Ishikawa (cell line): ENCODE results near the gene PEX26.

ENCODE experiments used
- RAD21 ChIP-seq: IDR thresholded peaks from 2 replicates; pipeline ENCODE4 v1.6.1; 2012; ENCODE audit warnings: low read depth
- TAF1 ChIP-seq: IDR thresholded peaks from 2 replicates; pipeline ENCODE4 v1.6.1; 2012; ENCODE audit warnings: low read depth, mild to moderate bottlenecking
- TCF12 ChIP-seq: IDR thresholded peaks from 2 replicates; pipeline ENCODE4 v1.6.1; 2012; ENCODE audit warnings: low read depth
- ZBTB7A ChIP-seq: IDR thresholded peaks from 2 replicates; pipeline ENCODE4 v1.6.1; 2012; ENCODE audit warnings: low read depth
- TF ChIP-seq, protein P1 (sequence below): IDR thresholded peaks from 2 replicates; pipeline ENCODE4 v1.6.1; 2012; ENCODE audit warnings: low read depth, mild to moderate bottlenecking

DNA sequence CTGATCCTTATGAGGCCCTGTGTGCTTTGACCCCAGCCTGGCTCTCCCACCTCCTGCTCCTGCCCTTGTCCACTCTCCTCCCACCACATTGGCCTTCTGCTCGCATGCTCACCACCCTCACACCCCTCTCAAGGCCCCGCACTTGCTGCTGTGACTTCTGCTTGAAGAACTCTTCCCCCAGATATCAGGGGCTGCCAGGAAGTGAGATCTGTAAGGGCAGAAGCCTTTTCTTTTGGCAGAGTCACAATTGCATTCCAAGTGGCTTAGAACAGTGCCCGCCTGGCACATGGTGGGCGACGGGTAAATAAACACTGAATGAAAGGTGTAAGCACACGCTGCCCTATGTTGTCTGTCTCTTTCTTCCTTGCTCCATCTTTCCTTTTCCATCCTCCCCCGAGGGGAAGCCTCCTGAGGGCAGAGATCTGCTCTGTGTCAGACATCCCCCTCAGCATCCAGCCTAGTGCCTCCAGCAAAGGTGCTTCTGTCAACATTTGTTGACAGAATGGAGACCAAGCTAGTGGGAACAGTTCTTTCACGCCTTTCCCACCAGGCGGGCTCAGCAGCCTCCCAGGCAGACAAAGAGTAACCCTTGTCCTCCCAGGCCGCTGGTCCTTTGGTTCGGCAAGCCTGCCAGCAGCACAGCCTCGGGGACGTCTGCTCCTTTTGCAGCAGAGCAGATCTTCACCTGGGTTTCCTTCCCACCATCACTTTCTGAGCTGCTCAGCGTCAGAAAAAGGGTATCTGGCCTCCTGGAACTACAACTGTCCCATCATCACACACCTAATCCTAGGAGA, 10.0 kb upstream of the PEX26 start:
- TF ChIP-seq RAD21 (no peak), TCF12 (no peak), ZBTB7A (no peak), TAF1 (no peak)
- TF ChIP-seq, protein P1, sequence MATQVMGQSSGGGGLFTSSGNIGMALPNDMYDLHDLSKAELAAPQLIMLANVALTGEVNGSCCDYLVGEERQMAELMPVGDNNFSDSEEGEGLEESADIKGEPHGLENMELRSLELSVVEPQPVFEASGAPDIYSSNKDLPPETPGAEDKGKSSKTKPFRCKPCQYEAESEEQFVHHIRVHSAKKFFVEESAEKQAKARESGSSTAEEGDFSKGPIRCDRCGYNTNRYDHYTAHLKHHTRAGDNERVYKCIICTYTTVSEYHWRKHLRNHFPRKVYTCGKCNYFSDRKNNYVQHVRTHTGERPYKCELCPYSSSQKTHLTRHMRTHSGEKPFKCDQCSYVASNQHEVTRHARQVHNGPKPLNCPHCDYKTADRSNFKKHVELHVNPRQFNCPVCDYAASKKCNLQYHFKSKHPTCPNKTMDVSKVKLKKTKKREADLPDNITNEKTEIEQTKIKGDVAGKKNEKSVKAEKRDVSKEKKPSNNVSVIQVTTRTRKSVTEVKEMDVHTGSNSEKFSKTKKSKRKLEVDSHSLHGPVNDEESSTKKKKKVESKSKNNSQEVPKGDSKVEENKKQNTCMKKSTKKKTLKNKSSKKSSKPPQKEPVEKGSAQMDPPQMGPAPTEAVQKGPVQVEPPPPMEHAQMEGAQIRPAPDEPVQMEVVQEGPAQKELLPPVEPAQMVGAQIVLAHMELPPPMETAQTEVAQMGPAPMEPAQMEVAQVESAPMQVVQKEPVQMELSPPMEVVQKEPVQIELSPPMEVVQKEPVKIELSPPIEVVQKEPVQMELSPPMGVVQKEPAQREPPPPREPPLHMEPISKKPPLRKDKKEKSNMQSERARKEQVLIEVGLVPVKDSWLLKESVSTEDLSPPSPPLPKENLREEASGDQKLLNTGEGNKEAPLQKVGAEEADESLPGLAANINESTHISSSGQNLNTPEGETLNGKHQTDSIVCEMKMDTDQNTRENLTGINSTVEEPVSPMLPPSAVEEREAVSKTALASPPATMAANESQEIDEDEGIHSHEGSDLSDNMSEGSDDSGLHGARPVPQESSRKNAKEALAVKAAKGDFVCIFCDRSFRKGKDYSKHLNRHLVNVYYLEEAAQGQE: no peak
